HepG2 (cell line): ENCODE results near the gene SURF6. TPM values are rescaled to one million over a fixed set of nuclear protein-coding genes. Genes with fewer than 3 reads are reported as not detected.

ENCODE experiments used
- ARNTL ChIP-seq: sonication (generic); formaldehyde crosslinking; IDR thresholded peaks from 2 replicates; pipeline ENCODE4 v1.4.0; 2020; ENCODE audit warnings: mild to moderate bottlenecking, missing genetic modification reagents
- CCDC6 ChIP-seq: sonication (generic); formaldehyde crosslinking; IDR thresholded peaks from 2 replicates; pipeline ENCODE4 v1.8.1; 2022; ENCODE audit warnings: mild to moderate bottlenecking, missing genetic modification reagents, moderate library complexity
- E2F1 ChIP-seq: sonication (generic); formaldehyde crosslinking; IDR thresholded peaks from 2 replicates; pipeline ENCODE4 v1.5.0; 2020; ENCODE audit warnings: missing genetic modification reagents
- ESRRA ChIP-seq: sonication (generic); formaldehyde crosslinking; IDR thresholded peaks from 2 replicates; pipeline ENCODE4 v1.5.1; 2020; ENCODE audit warnings: mild to moderate bottlenecking, low read depth, missing genetic modification reagents
- EZH2 ChIP-seq: conservative IDR thresholded peaks from 2 replicates; pipeline ENCODE4 v1.6.1; 2012; ENCODE audit warnings: mild to moderate bottlenecking, low read depth, low read length, moderate library complexity
- GATAD1 ChIP-seq: IDR thresholded peaks from 2 replicates; pipeline ENCODE4 v1.6.1; 2016; ENCODE audit warnings: missing genetic modification reagents, missing compliant biosample characterization
- HNRNPK ChIP-seq: fragments of 200-400 bp; formaldehyde crosslinking; IDR thresholded peaks from 2 replicates; pipeline ENCODE4 v1.6.1; 2018; ENCODE audit warnings: low read length, low read depth, moderate library complexity, mild to moderate bottlenecking; ENCODE audit not compliant: poor library complexity, severe bottlenecking
- HOXA3 ChIP-seq: sonication (generic); formaldehyde crosslinking; IDR thresholded peaks from 2 replicates; pipeline ENCODE4 v1.5.0; 2020; ENCODE audit warnings: missing genetic modification reagents
- KAT8 ChIP-seq: IDR thresholded peaks from 2 replicates; pipeline ENCODE4 v1.6.1; 2016; ENCODE audit warnings: missing genetic modification reagents, missing compliant biosample characterization
- KLF15 ChIP-seq: sonication (generic); formaldehyde crosslinking; IDR thresholded peaks from 2 replicates; pipeline ENCODE4 v1.8.1; 2023; ENCODE audit warnings: borderline replicate concordance, mild to moderate bottlenecking, inconsistent platforms, missing genetic modification reagents, mixed read lengths
- MED1 ChIP-seq: sonication (generic); formaldehyde crosslinking; IDR thresholded peaks from 2 replicates; pipeline ENCODE4 v1.4.0; 2020; ENCODE audit warnings: missing genetic modification reagents
- MNT ChIP-seq: fragments of 450-650 bp; IDR thresholded peaks from 2 replicates; pipeline ENCODE4 v1.6.1; 2016
- MXD3 ChIP-seq: IDR thresholded peaks from 2 replicates; pipeline ENCODE4 v1.6.1; 2016; ENCODE audit warnings: mild to moderate bottlenecking, missing biosample characterization, missing genetic modification reagents
- NFRKB ChIP-seq: fragments of 450-650 bp; IDR thresholded peaks from 2 replicates; pipeline ENCODE4 v1.6.1; 2017
- PHF8 ChIP-seq: sonication (generic); formaldehyde crosslinking; IDR thresholded peaks from 2 replicates; pipeline ENCODE4 v1.5.0; 2020; ENCODE audit warnings: missing genetic modification reagents
- POLR2A ChIP-seq, 2 experiments: IDR thresholded peaks; 2 replicates each; pipeline ENCODE4 v1.6.1; 2011; ENCODE audit warnings: low read depth in 2 of 2, low read length in 2 of 2, mild to moderate bottlenecking in 1 of 2, moderate library complexity in 1 of 2; ENCODE audit not compliant: insufficient read depth in 1 of 2
- POLR2G ChIP-seq: fragments of 200-400 bp; formaldehyde crosslinking; IDR thresholded peaks from 2 replicates; pipeline ENCODE4 v1.6.1; 2018; ENCODE audit warnings: mild to moderate bottlenecking, low read depth, low read length, moderate library complexity
- RAD21 ChIP-seq: fragments of 450-650 bp; formaldehyde crosslinking; IDR thresholded peaks from 2 replicates; pipeline ENCODE4 v1.5.0; 2020; ENCODE audit warnings: mild to moderate bottlenecking
- RBFOX2 ChIP-seq: fragments of 200-400 bp; formaldehyde crosslinking; IDR thresholded peaks from 2 replicates; pipeline ENCODE4 v1.6.1; 2017; ENCODE audit warnings: low read depth, mild to moderate bottlenecking, low read length
- RFX5 ChIP-seq: IDR thresholded peaks from 2 replicates; pipeline ENCODE4 v1.6.1; 2011; ENCODE audit warnings: low read depth, low read length, improper control_type of control experiment
- TGIF2 ChIP-seq: IDR thresholded peaks from 2 replicates; pipeline ENCODE4 v1.6.1; 2016; ENCODE audit warnings: control low read depth, missing compliant biosample characterization
- ZFP90 ChIP-seq: sonication (generic); formaldehyde crosslinking; IDR thresholded peaks from 2 replicates; pipeline ENCODE4 v1.8.0; 2022; ENCODE audit warnings: missing genetic modification reagents, mild to moderate bottlenecking, inconsistent platforms, borderline replicate concordance
- ZFX ChIP-seq: sonication (generic); formaldehyde crosslinking; IDR thresholded peaks from 2 replicates; pipeline ENCODE4 v1.4.0; 2020; ENCODE audit warnings: mild to moderate bottlenecking, low read depth, missing genetic modification reagents, moderate library complexity
- ZMYM3 ChIP-seq: sonication (generic); formaldehyde crosslinking; IDR thresholded peaks from 2 replicates; pipeline ENCODE4 v1.5.1; 2020; ENCODE audit warnings: mild to moderate bottlenecking, missing genetic modification reagents
- ZNF414 ChIP-seq: sonication (generic); formaldehyde crosslinking; IDR thresholded peaks from 2 replicates; pipeline ENCODE4 v1.5.0; 2020; ENCODE audit warnings: missing genetic modification reagents
- ZNF550 ChIP-seq: sonication (generic); formaldehyde crosslinking; IDR thresholded peaks from 2 replicates; pipeline ENCODE4 v1.4.0; 2020; ENCODE audit warnings: mild to moderate bottlenecking, missing genetic modification reagents, borderline replicate concordance
- ZNF597 ChIP-seq: sonication (generic); formaldehyde crosslinking; IDR thresholded peaks from 2 replicates; pipeline ENCODE4 v1.5.0; 2020; ENCODE audit warnings: missing genetic modification reagents
- polyA plus RNA-seq, 8 experiments: library from polyadenylated mRNA; depleted of rRNA in 3 of 8; stranded (reverse) in 7 of 8; unstranded in 1 of 8; fragments of >200 nt; fragmentation: Illumina TruSeq in 4 of 8; extraction: Trizol in 4 of 8; gene quantifications; 2 replicates each; pipeline versions ENCODE4 v1.2.1 to v1.2.3, GENCODE V29; 2011 to 2016; ENCODE audit warnings: low read depth in 4 of 8, missing spikeins in 1 of 8, mixed read lengths in 1 of 8; ENCODE audit not compliant: insufficient read depth in 1 of 8
- total RNA-seq, 5 experiments: library from RNA; depleted of rRNA; stranded (reverse); fragments of >200 nt; fragmentation: Illumina TruSeq; extraction: Trizol; gene quantifications; 2 replicates each; pipeline ENCODE4 v1.2.3, GENCODE V29; 2016; ENCODE audit warnings: low read depth in 1 of 5

SURF6 gene
- total and polyA plus RNA-seq, 2 of the 13 experiments (the other 11 are each of a cell fraction or from before 2014, with no cell fraction given) = 5.9 to 14.7 TPM

- TF ChIP-seq KAT8 (CRISPR knock-in tag) (peak; percentile 73; the same call in 1 of the 2 replicates), ARNTL (0 out of 2 replicates have a peak, but pooled peaks have one; percentile 18), MXD3 (CRISPR knock-in tag) (peak; percentile 16; the same call in 1 of the 2 replicates), RFX5 (no peak), PHF8 (peak; percentile 63), KLF15 (CRISPR knock-in tag) (no peak), HNRNPK (peak; percentile 99), POLR2G (peak; percentile 87), EZH2 (no peak), ZNF550 (CRISPR knock-in tag) (no peak), MNT (0 out of 2 replicates have a peak, but pooled peaks have one; percentile 17), RBFOX2 (peak; percentile 83), ESRRA (peak; percentile 52; the same call in 1 of the 2 replicates), ZFP90 (CRISPR knock-in tag) (peak; percentile 62; the same call in 1 of the 2 replicates), E2F1 (CRISPR knock-in tag) (no peak), NFRKB (no peak), MED1 (CRISPR knock-in tag) (no peak), ZFX (CRISPR knock-in tag) (peak; percentile 43), ZNF414 (0 out of 2 replicates have a peak, but pooled peaks have one; percentile 63), GATAD1 (CRISPR knock-in tag) (peak; percentile 90), ZMYM3 (CRISPR knock-in tag) (no peak), RAD21 (CRISPR knock-in tag) (no peak), POLR2A (IDR thresholded peaks at IDR 0.05; ENCODE audit: insufficient read depth in 1 of 2, low read depth in 2 of 2, low read length in 2 of 2) (peak in 1 of 2 experiments; percentile 42; a peak in 1 of 4 replicates), TGIF2 (CRISPR knock-in tag) (0 out of 2 replicates have a peak, but pooled peaks have one; percentile 27), HOXA3 (0 out of 2 replicates have a peak, but pooled peaks have one; percentile 21), ZNF597 (CRISPR knock-in tag) (no peak), CCDC6 (no peak)
Measured at GRCh38 chr9:133356391-133357091, 20.6 kb upstream of the SURF6 start, which contains the start of the genes SURF1 and SURF2 (continued).
